CD14-positive monocyte (primary cell): ENCODE data around the gene RBM45. TPM values are rescaled to one million over a fixed set of nuclear protein-coding genes. Genes with fewer than 3 reads are reported as not detected.

Experiments used
- DNase-seq, 3 donors: peaks; one replicate each; pipeline ENCODE4 v3.0.0-alpha.2; 2011 to 2022
- H2AFZ ChIP-seq: 2 replicates; pipeline ENCODE4 v1.6.0; 2012; ENCODE audit warnings: mild to moderate bottlenecking, low read depth, low read length, inconsistent platforms; ENCODE audit not compliant: insufficient read depth, poor library complexity, severe bottlenecking
- H3K27ac ChIP-seq, 2 donors: 1 replicate in 1 of 2; 2 replicates in 1 of 2; pipeline ENCODE4 v1.5.1; 2012 to 2013; ENCODE audit warnings: low read length in 2 of 2, control low read depth in 1 of 2, inconsistent platforms in 1 of 2, low read depth in 1 of 2, mild to moderate bottlenecking in 1 of 2
- H3K27me3 ChIP-seq, 2 donors: one replicate each; pipeline versions ENCODE4 v1.6.0 to v1.6.1; 2011 to 2013; ENCODE audit warnings: low read length in 2 of 2; ENCODE audit not compliant: control insufficient read depth in 2 of 2, insufficient read depth in 2 of 2
- H3K36me3 ChIP-seq, 2 donors: replicated peaks in 1 of 2; 1 replicate in 1 of 2; 2 replicates in 1 of 2; pipeline versions ENCODE4 v1.5.1 to v1.6.1; 2012 to 2013; ENCODE audit warnings: low read length in 2 of 2, control low read depth in 1 of 2, inconsistent platforms in 1 of 2, mild to moderate bottlenecking in 1 of 2; ENCODE audit not compliant: insufficient read depth in 2 of 2, control insufficient read depth in 1 of 2
- H3K4me1 ChIP-seq, 2 donors: 1 replicate in 1 of 2; 2 replicates in 1 of 2; pipeline versions ENCODE4 v1.5.1 to v1.6.1; 2012 to 2013; ENCODE audit warnings: low read length in 2 of 2, control low read depth in 1 of 2, inconsistent platforms in 1 of 2, mild to moderate bottlenecking in 1 of 2, moderate library complexity in 1 of 2; ENCODE audit not compliant: insufficient read depth in 2 of 2, control insufficient read depth in 1 of 2
- H3K4me2 ChIP-seq: replicated peaks from 2 replicates; pipeline ENCODE3; 2012; ENCODE audit warnings: low read length, moderate library complexity, mild to moderate bottlenecking; ENCODE audit not compliant: poor library complexity, severe bottlenecking; ENCODE audit errors: extremely low read depth
- H3K4me3 ChIP-seq, 3 experiments: fragments of 200-600 bp in 1 of 3; sonication (generic) in 1 of 3; replicated peaks in 1 of 3; 1 replicate in 2 of 3; 2 replicates in 1 of 3; pipeline ENCODE4 v1.5.1; 2011 to 2013; ENCODE audit warnings: low read length in 3 of 3, mild to moderate bottlenecking in 3 of 3, control low read depth in 2 of 3, low read depth in 2 of 3, inconsistent platforms in 1 of 3, moderate library complexity in 1 of 3
- H3K79me2 ChIP-seq: 2 replicates; pipeline ENCODE4 v1.6.0; 2012; ENCODE audit warnings: mild to moderate bottlenecking, control low read depth, inconsistent platforms, low read length, moderate library complexity; ENCODE audit not compliant: insufficient read depth
- H3K9ac ChIP-seq: 2 replicates; pipeline ENCODE4 v1.6.0; 2017; ENCODE audit warnings: low read length, mild to moderate bottlenecking; ENCODE audit not compliant: insufficient read depth, poor library complexity, severe bottlenecking
- H3K9me3 ChIP-seq, 2 donors: replicated peaks in 1 of 2; 1 replicate in 1 of 2; 2 replicates in 1 of 2; pipeline versions ENCODE4 v1.5.1 to v1.6.1; 2012 to 2013; ENCODE audit warnings: low read length in 2 of 2, control low read depth in 1 of 2; ENCODE audit not compliant: control insufficient read depth in 1 of 2, insufficient read depth in 1 of 2
- H4K20me1 ChIP-seq: 2 replicates; pipeline ENCODE4 v1.6.0; 2012; ENCODE audit warnings: mild to moderate bottlenecking, low read length, control low read depth, moderate library complexity; ENCODE audit not compliant: insufficient read depth
- H3K27ac Mint-ChIP-seq, 7 donors: one replicate each; pipeline ENCODE4 v1.8.0; 2020; ENCODE audit warnings: mild to moderate bottlenecking in 7 of 7, mixed read lengths in 7 of 7, moderate library complexity in 6 of 7, inconsistent platforms in 2 of 7
- H3K27me3 Mint-ChIP-seq, 3 donors: one replicate each; pipeline ENCODE4 v1.8.0; 2021 to 2022; ENCODE audit warnings: low read depth in 3 of 3, mild to moderate bottlenecking in 3 of 3, mixed read lengths in 3 of 3, moderate library complexity in 3 of 3, inconsistent platforms in 1 of 3
- H3K36me3 Mint-ChIP-seq, 2 donors: one replicate each; pipeline ENCODE4 v1.8.0; 2020; ENCODE audit warnings: mixed read lengths in 2 of 2, inconsistent platforms in 1 of 2, mild to moderate bottlenecking in 1 of 2
- H3K4me1 Mint-ChIP-seq: one replicate; pipeline ENCODE4 v1.8.0; 2020; ENCODE audit warnings: mild to moderate bottlenecking, mixed read lengths
- H3K4me3 Mint-ChIP-seq, 2 donors: one replicate each; pipeline ENCODE4 v1.8.0; 2020; ENCODE audit warnings: mild to moderate bottlenecking in 2 of 2, mixed read lengths in 2 of 2, moderate library complexity in 1 of 2
- H3K9me3 Mint-ChIP-seq, 7 donors: one replicate each; pipeline ENCODE4 v1.8.0; 2020 to 2022; ENCODE audit warnings: mixed read lengths in 7 of 7, mild to moderate bottlenecking in 6 of 7, moderate library complexity in 6 of 7, inconsistent platforms in 2 of 7
- WGBS: methylation state at CpG from one replicate; pipeline ENCODE4 v1.1.5; 2013; ENCODE audit warnings: missing lambda C conversion rate; ENCODE audit not compliant: insufficient coverage; 5-methylcytosine and 5-hydroxymethylcytosine counted together
- intact Hi-C, 2 donors: fragments of 100-400 bp; cut with micrococcal nuclease; formaldehyde crosslinking; loops; one replicate each; pipeline versions ENCODE4 v1.15.0 to v1.15.1; 2023
- polyA plus RNA-seq, 3 donors: library from polyadenylated mRNA; depleted of rRNA in 1 of 3; unstranded in 2 of 3; stranded (reverse) in 1 of 3; fragments of 300-500 nt in 2 of 3; fragments of >200 nt in 1 of 3; fragmentation: Illumina TruSeq in 2 of 3; gene quantifications; 1 replicate in 2 of 3; 2 replicates in 1 of 3; pipeline ENCODE4 v1.2.3, GENCODE V29; 2012 to 2021
- TF ChIP-seq, protein P1 (sequence below): fragments of 200-600 bp; IDR thresholded peaks from one replicate; pipeline ENCODE4 v1.8.0; 2022; ENCODE audit warnings: antibody characterized with exemption, mild to moderate bottlenecking

The RBM45 gene
- polyA plus RNA-seq, 3 donors: 5.7 to 6.6 (median 5.9) TPM

DNA sequence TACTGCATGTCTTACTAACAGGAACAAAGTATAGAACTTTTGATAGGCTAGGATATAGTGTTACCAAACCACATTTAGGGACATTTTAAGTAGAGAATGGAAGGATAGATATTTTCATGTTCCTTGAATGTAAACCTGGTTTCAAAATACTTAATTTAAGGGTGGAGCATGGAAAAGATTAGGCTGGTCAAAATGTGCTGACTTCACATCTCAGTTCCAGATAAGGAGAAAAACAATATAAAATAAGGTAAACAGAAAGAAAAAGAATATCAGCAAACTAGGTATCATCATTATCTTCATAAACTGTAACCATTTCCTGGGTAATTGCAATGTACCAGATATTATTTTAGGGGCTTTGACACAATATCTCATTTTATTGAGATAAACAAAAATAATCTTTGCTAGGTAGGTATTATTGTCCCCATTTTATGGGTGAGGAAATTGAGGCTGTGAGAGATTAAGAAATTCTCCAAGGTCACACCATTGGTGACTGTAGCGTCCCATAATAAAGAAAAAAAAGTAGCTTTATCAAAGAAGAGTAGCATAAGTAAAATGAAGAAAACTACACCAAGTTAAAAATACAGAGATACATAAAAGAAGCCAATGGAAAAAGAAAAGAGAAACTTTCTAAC, 43.3 kb upstream of the RBM45 start:
- DNase-seq: no peak
- no peaks in the 10 kb centered on the region for H3K79me2 ChIP-seq

DNA sequence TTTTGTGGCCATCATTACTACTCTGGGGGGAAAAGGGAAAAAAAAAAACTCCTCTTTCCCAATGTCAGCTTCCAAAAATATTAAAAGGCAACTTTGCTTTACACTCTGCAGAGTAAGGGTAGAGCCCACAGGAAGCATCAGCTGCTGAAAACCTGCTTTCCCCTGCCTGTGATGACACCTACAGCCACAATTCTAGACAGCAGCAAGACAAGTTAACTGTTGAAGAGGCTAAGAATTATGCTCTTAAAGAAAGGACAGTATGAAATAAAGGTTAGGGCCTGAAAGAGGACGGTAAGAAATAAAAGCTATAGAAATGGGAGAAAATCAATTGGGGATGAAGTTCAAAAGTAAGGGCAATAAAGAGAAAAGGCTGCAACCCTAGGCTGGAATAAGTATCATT, 42.7 kb upstream of the RBM45 start:
- no peak overlapping the region for H3K4me3 ChIP-seq
- H3K36me3 ChIP-seq: no peaks in the 10 kb centered on the region
- no peak for DNase-seq
- peaks cover 0 to 5% (median 0%) of the 10 kb centered on the region in 7 donors for H3K9me3 Mint-ChIP-seq
- H2AFZ ChIP-seq: no peak overlapping the region
- intact Hi-C loops: no loop called here
- peaks cover 24% of the 10 kb centered on the region for H3K4me1 Mint-ChIP-seq
- H4K20me1 ChIP-seq: no peaks in the 10 kb centered on the region
- 67% methylated on average over 1 of the region's 1 CpG for WGBS
- no peaks in the 10 kb centered on the region for H3K9me3 ChIP-seq
- H3K9ac ChIP-seq: no peak overlapping the region
- no peak overlapping the region for H3K27ac ChIP-seq
- no peak overlapping the region for H3K4me3 Mint-ChIP-seq
- H3K4me2 ChIP-seq: no peak overlapping the region
- TF ChIP-seq, protein P1, sequence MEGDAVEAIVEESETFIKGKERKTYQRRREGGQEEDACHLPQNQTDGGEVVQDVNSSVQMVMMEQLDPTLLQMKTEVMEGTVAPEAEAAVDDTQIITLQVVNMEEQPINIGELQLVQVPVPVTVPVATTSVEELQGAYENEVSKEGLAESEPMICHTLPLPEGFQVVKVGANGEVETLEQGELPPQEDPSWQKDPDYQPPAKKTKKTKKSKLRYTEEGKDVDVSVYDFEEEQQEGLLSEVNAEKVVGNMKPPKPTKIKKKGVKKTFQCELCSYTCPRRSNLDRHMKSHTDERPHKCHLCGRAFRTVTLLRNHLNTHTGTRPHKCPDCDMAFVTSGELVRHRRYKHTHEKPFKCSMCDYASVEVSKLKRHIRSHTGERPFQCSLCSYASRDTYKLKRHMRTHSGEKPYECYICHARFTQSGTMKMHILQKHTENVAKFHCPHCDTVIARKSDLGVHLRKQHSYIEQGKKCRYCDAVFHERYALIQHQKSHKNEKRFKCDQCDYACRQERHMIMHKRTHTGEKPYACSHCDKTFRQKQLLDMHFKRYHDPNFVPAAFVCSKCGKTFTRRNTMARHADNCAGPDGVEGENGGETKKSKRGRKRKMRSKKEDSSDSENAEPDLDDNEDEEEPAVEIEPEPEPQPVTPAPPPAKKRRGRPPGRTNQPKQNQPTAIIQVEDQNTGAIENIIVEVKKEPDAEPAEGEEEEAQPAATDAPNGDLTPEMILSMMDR: no peak
- H3K27me3 Mint-ChIP-seq: peaks cover 19 to 31% (median 26%) of the 10 kb centered on the region in 3 donors
- no peaks in the 10 kb centered on the region for H3K36me3 Mint-ChIP-seq
- H3K27ac Mint-ChIP-seq: no peak overlapping the region
- H3K79me2 ChIP-seq: no peaks in the 10 kb centered on the region
- peaks cover 7 to 18% of the 10 kb centered on the region in 2 donors for H3K27me3 ChIP-seq
- peaks cover 14 to 17% of the 10 kb centered on the region in 2 donors for H3K4me1 ChIP-seq

More for the DNA sequence above, 43.3 kb upstream of the RBM45 start:
- no peak overlapping the region for H3K27ac Mint-ChIP-seq
- peaks cover 17 to 31% (median 26%) of the 10 kb centered on the region in 3 donors for H3K27me3 Mint-ChIP-seq
- H2AFZ ChIP-seq: no peak overlapping the region
- no peaks in the 10 kb centered on the region for H3K36me3 ChIP-seq
- no peak overlapping the region for H3K9ac ChIP-seq
- no peaks in the 10 kb centered on the region for H3K9me3 ChIP-seq
- no peaks in the 10 kb centered on the region for H3K36me3 Mint-ChIP-seq
- H3K9me3 Mint-ChIP-seq: peaks cover 0 to 5% (median 0%) of the 10 kb centered on the region in 7 donors
- no peak overlapping the region for H3K4me2 ChIP-seq
- intact Hi-C loops: no loop called here
- no peak overlapping the region for H3K4me3 ChIP-seq
- no peaks in the 10 kb centered on the region for H4K20me1 ChIP-seq
- TF ChIP-seq, protein P1: no peak
- H3K27ac ChIP-seq: no peak overlapping the region
- no peak overlapping the region for H3K4me3 Mint-ChIP-seq
- WGBS: no CpG with 5 or more reads among the region's 1 CpG
- H3K4me1 ChIP-seq: peaks cover 12 to 14% of the 10 kb centered on the region in 2 donors
- H3K4me1 Mint-ChIP-seq: peaks cover 18% of the 10 kb centered on the region
- H3K27me3 ChIP-seq: peaks cover 7 to 18% of the 10 kb centered on the region in 2 donors
